ENCODE results near the gene ZPBP. TPM values are rescaled to one million over a fixed set of nuclear protein-coding genes. Genes with fewer than 3 reads are reported as not detected.

ZPBP gene
- total RNA-seq, 4 donors from 2014 or later = not detected

- TF ChIP-seq CTCF (IDR thresholded peaks at IDR 0.05; ENCODE audit: low read depth) = no peak
These were observed 20.0 kb downstream of the ZPBP start for GRCh38 chr7:50073093-50073492.

DNA sequence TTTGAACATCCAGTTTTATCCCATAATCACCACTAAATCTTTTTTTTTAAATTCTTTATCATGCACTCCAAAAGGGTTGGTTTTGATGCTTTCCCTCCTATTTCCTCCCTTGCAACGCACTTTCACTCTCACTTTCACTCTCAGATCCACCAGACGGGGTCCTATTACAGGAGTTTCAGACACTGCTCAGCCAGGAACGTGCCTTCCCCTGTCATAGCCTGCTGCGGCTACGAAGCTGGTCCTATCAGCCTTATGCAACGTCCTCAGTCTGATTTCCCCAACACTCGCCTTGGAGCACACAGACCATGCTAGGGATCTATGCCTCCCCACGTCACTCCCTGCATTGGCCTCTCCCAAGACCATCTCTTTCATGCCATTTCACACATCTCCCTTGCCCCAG lies 23.4 kb downstream of the ZPBP start:
- TF ChIP-seq CTCF (IDR thresholded peaks at IDR 0.05; ENCODE audit: low read depth) = no peak

- TF ChIP-seq CTCF (IDR thresholded peaks at IDR 0.05; ENCODE audit: low read depth) = no peak
These were observed 24.0 kb downstream of the ZPBP start for GRCh38 chr7:50068850-50069551.

DNA sequence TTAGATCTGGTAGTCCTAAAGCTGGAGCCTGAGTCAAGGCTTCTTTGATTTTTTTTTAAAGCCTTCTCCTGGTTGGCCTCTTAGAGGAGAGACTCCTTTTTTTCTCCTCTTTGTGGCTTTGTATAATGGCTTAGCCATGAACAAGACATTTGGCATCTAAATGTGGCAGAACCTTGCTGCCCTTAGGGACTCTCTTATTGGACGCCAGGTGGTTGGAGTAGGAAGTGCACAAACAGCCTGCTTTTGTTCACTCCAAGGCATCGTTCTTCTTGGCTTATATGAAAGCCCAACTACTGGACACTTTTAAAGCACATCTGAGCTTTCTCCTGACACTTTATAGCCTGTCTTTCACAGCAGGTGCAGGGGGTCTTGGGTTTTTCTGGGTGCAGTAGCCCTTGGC lies 25.0 kb downstream of the ZPBP start:
- TF ChIP-seq CTCF (IDR thresholded peaks at IDR 0.05; ENCODE audit: low read depth) = no peak

DNA sequence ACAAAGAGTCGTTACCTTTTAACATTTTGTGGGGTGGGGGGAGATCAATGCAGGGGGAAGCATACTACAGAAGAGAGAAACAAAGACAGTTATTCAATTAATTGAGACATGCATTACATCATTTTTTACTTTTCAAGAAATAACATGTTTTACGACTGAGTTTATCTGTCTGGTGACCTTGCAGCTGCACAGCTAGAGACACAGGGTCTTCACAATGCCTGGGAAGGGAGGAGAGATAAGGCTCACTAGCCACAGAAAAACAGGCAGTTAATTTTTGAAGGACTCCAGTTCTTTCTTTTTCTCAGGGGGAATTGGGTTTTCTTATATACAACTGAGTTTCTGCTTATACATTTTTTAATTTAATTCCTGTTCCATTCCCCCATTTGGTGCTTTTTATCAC lies 30.1 kb downstream of the ZPBP start:
- TF ChIP-seq CTCF (IDR thresholded peaks at IDR 0.05; ENCODE audit: low read depth) = no peak

GRCh38 chr7:50056131-50056530 lies 36.9 kb downstream of the ZPBP start:
- TF ChIP-seq CTCF (IDR thresholded peaks at IDR 0.05; ENCODE audit: low read depth) = no peak

GRCh38 chr7:50047716-50048115 lies 45.3 kb downstream of the ZPBP start:
- no peak for TF ChIP-seq CTCF (IDR thresholded peaks at IDR 0.05; ENCODE audit: low read depth)

All from subcutaneous adipose tissue (tissue), 4 donors.